ENCODE data around the gene TRAF7. TPM values are rescaled to one million over a fixed set of nuclear protein-coding genes. Genes with fewer than 3 reads are reported as not detected.

TRAF7 gene
- total and polyA plus RNA-seq, 2 of the 13 experiments (the other 11 are each of a cell fraction or from before 2014, with no cell fraction given): 47.9 to 65.6 TPM

DNA sequence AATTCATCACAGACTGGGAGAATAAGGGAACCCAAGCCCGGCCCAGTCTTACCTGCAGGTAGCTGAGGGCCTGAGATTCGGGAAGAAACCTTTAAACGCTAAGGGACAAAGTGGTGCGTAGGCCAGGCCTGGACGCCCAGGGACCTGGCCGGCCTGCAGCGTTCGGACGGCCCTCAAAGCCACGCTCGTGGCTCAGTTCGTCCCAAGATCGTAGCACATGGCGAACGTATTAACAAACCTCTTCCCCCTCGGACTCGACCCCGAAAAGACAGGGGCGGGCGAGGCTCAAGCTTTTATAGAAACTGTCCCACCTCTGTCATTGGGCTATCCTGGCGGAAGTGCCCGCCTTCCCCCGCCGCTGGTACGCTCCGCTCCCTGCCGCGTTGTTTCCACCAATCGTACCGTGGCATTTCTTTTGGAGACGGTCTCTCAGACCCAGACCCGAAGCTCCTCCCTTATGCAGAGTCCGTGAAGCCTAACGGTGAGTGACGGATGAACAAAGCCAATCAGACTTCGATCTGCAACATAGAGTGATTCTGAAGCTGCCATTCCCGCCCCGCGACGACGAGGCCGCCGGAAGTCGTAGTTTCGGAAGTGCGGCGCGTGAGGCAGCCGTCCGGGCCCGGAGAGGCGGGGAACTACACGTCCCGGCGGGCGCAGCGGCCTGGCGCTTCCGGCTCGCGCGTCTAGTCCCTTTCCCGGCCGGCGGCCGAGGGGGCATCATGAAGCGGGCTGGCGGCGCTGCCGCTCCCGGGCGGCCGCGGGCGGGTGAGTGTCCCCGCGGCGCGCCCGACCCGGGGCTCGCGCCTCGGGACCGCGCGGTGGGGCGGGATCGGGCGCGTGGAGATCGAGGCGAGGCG is at the start of gene TRAF7 (continued):
- TF ChIP-seq, protein P1, sequence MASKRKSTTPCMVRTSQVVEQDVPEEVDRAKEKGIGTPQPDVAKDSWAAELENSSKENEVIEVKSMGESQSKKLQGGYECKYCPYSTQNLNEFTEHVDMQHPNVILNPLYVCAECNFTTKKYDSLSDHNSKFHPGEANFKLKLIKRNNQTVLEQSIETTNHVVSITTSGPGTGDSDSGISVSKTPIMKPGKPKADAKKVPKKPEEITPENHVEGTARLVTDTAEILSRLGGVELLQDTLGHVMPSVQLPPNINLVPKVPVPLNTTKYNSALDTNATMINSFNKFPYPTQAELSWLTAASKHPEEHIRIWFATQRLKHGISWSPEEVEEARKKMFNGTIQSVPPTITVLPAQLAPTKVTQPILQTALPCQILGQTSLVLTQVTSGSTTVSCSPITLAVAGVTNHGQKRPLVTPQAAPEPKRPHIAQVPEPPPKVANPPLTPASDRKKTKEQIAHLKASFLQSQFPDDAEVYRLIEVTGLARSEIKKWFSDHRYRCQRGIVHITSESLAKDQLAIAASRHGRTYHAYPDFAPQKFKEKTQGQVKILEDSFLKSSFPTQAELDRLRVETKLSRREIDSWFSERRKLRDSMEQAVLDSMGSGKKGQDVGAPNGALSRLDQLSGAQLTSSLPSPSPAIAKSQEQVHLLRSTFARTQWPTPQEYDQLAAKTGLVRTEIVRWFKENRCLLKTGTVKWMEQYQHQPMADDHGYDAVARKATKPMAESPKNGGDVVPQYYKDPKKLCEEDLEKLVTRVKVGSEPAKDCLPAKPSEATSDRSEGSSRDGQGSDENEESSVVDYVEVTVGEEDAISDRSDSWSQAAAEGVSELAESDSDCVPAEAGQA (IDR thresholded peaks at IDR 0.05; ENCODE audit: low read depth): no peak; the same call in 1 of the 2 replicates
- TF ChIP-seq, protein P1 (CRISPR knock-in tag; IDR thresholded peaks at IDR 0.05; ENCODE audit: borderline replicate concordance): no peak
- TF ChIP-seq ARNTL (CRISPR knock-in tag; IDR thresholded peaks at IDR 0.05) (0 out of 2 replicates have a peak, but pooled peaks have one; percentile 25), NFAT5 (CRISPR knock-in tag; IDR thresholded peaks at IDR 0.05) (peak; percentile 53), YEATS4 (CRISPR knock-in tag; IDR thresholded peaks at IDR 0.05; ENCODE audit: borderline replicate concordance) (peak; percentile 95), ZNF776 (CRISPR knock-in tag; IDR thresholded peaks at IDR 0.05) (peak; percentile 86; the same call in 1 of the 2 replicates), ZNF253 (CRISPR knock-in tag; IDR thresholded peaks at IDR 0.05; ENCODE audit: borderline replicate concordance) (no peak), KAT7 (CRISPR knock-in tag; IDR thresholded peaks at IDR 0.05; ENCODE audit: borderline replicate concordance) (peak; percentile 55; the same call in 1 of the 2 replicates), JDP2 (CRISPR knock-in tag; IDR thresholded peaks at IDR 0.05; ENCODE audit: borderline replicate concordance) (no peak), CAMTA2 (CRISPR knock-in tag; IDR thresholded peaks at IDR 0.05; ENCODE audit: borderline replicate concordance) (no peak), RBM39 (IDR thresholded peaks at IDR 0.05; ENCODE audit: low read depth, low read length, poor library complexity, severe bottlenecking) (peak; percentile 83), SKIL (CRISPR knock-in tag; IDR thresholded peaks at IDR 0.05; ENCODE audit: borderline replicate concordance) (no peak)
- TF ChIP-seq, protein P2, sequence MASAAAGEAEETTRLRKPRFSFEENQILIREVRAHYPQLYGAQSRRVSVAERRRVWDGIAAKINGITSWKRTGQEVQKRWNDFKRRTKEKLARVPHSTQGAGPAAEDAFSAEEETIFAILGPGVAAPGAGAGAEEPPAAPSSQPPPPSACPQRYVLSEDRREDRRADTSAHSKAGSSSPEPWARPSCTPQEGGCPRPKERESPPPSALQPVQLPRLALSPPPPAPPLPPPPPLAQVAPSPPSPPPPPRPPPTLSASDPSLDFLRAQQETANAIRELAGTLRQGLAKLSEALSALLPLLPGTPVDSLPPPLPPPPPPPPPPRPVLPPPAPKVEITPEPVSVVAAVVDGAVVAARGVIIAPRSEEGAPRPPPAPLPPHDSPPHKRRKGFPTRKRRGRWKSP (CRISPR knock-in tag; IDR thresholded peaks at IDR 0.05): peak; percentile 80
